HepG2 (cell line): Measurements from ENCODE around the gene P2RX1. TPM values are rescaled to one million over a fixed set of nuclear protein-coding genes. Genes with fewer than 3 reads are reported as not detected.

ENCODE experiments used
- ATAC-seq: fragments of 200-7000 bp; cut with Tn5 transposase; 3 replicates; pipeline ENCODE4 v1.9.1; 2020; ENCODE audit warnings: mild to moderate bottlenecking, moderate library complexity
- BruUV-seq: library from RNA; stranded (reverse); fragments of 400-500 nt; replicated peaks from 2 replicates; lab custom pipeline; 2021; lab: Mats Ljungman, UMichigan
- CTCF ChIA-PET: fragments of 300-600 bp; formaldehyde crosslinking; extraction: SDS; loops from one replicate; lab custom pipeline; 2021; ENCODE audit warnings: low total read pairs, inconsistent platforms, low intra/inter-chr PET ratio; lab: Yijun Ruan, JAX
- POLR2A ChIA-PET: fragments of 350-600 bp; sonication (Branson Sonifier 250); formaldehyde crosslinking; loops from one replicate; lab custom pipeline; 2020; ENCODE audit warnings: antibody characterized with exemption, inconsistent platforms; lab: Yijun Ruan, JAX
- DNase-seq: peaks from one replicate; pipeline ENCODE4 v3.0.0-alpha.2; 2015; ENCODE audit warnings: low spot score
- FAIRE-seq: peaks from 3 replicates; lab custom pipeline; 2011; peaks lifted over from hg19 to GRCh38; lab: Jason Lieb, UNC
- H2AFZ ChIP-seq: one replicate; pipeline ENCODE4 v1.6.1; 2011; ENCODE audit warnings: low read length, inconsistent platforms
- H3K27ac ChIP-seq: fragments of 300-600 bp; 3 replicates; pipeline ENCODE4 v1.8.0; 2011; ENCODE audit warnings: mixed run types, mild to moderate bottlenecking, mixed read lengths, low read length, inconsistent platforms; ENCODE audit not compliant: insufficient read depth; ENCODE audit errors: extremely low read length
- H3K27me3 ChIP-seq, 2 experiments: fragments of 200-600 bp in 1 of 2; 2 replicates in 1 of 2; 3 replicates in 1 of 2; pipeline versions ENCODE4 v1.6.0 to v1.8.0; 2011; ENCODE audit warnings: low read length in 2 of 2, mild to moderate bottlenecking in 2 of 2, moderate library complexity in 2 of 2, inconsistent platforms in 1 of 2; ENCODE audit not compliant: insufficient read depth in 2 of 2, control insufficient read depth in 1 of 2
- H3K36me3 ChIP-seq, 2 experiments: fragments of 200-600 bp in 1 of 2; replicated peaks in 1 of 2; 2 replicates in 1 of 2; 3 replicates in 1 of 2; pipeline versions ENCODE4 v1.5.1 to v1.8.0; 2011; ENCODE audit warnings: low read length in 2 of 2, inconsistent platforms in 1 of 2; ENCODE audit not compliant: insufficient read depth in 2 of 2, control insufficient read depth in 1 of 2
- H3K4me1 ChIP-seq: 2 replicates; pipeline ENCODE4 v1.5.1; 2012; ENCODE audit warnings: low read length, inconsistent platforms; ENCODE audit not compliant: insufficient read depth
- H3K4me2 ChIP-seq: 2 replicates; pipeline ENCODE4 v1.6.0; 2011; ENCODE audit warnings: low read depth, low read length, inconsistent platforms
- H3K4me3 ChIP-seq, 3 experiments: fragments of 200-600 bp in 1 of 3; sonication (generic), shearing (Covaris generic) in 1 of 3; replicated peaks in 1 of 3; 2 replicates each; pipeline ENCODE4 v1.5.1; 2011 to 2016; ENCODE audit warnings: low read length in 3 of 3, inconsistent platforms in 2 of 3, low read depth in 2 of 3, mild to moderate bottlenecking in 2 of 3, control low read depth in 1 of 3, mixed read lengths in 1 of 3; ENCODE audit not compliant: insufficient read depth in 1 of 3
- H3K79me2 ChIP-seq: one replicate; pipeline ENCODE4 v1.6.1; 2011; ENCODE audit warnings: low read length, inconsistent platforms; ENCODE audit not compliant: insufficient read depth
- H3K9ac ChIP-seq: 2 replicates; pipeline ENCODE4 v1.6.0; 2011; ENCODE audit warnings: mild to moderate bottlenecking, low read depth, low read length, inconsistent platforms; ENCODE audit not compliant: insufficient read depth
- H3K9me3 ChIP-seq: 2 replicates; pipeline ENCODE4 v1.5.1; 2012; ENCODE audit warnings: mild to moderate bottlenecking, low read length
- H4K20me1 ChIP-seq: 2 replicates; pipeline ENCODE4 v1.6.0; 2011; ENCODE audit warnings: inconsistent platforms, mild to moderate bottlenecking, low read length, moderate library complexity; ENCODE audit not compliant: insufficient read depth
- LRRFIP1 ChIP-seq: sonication (generic); formaldehyde crosslinking; conservative IDR thresholded peaks from 2 replicates; pipeline ENCODE4 v1.4.0; 2020; ENCODE audit warnings: missing genetic modification reagents
- MAFG ChIP-seq: sonication (generic); formaldehyde crosslinking; IDR thresholded peaks from 2 replicates; pipeline ENCODE4 v1.5.1; 2020; ENCODE audit warnings: mild to moderate bottlenecking, missing genetic modification reagents
- NFE2L1 ChIP-seq: sonication (generic); formaldehyde crosslinking; IDR thresholded peaks from 2 replicates; pipeline ENCODE4 v1.4.0; 2020; ENCODE audit warnings: missing genetic modification reagents, mild to moderate bottlenecking, borderline replicate concordance
- TBX2 ChIP-seq: sonication (generic); formaldehyde crosslinking; IDR thresholded peaks from 2 replicates; pipeline ENCODE4 v1.5.0; 2020; ENCODE audit warnings: missing genetic modification reagents, mild to moderate bottlenecking, borderline replicate concordance
- TFDP2 ChIP-seq: sonication (generic); formaldehyde crosslinking; IDR thresholded peaks from 2 replicates; pipeline ENCODE4 v1.4.0; 2020; ENCODE audit warnings: missing genetic modification reagents
- ZBTB8A ChIP-seq: sonication (generic); formaldehyde crosslinking; IDR thresholded peaks from 2 replicates; pipeline ENCODE4 v1.4.0; 2020; ENCODE audit warnings: mild to moderate bottlenecking, low read depth, missing genetic modification reagents, borderline replicate concordance
- ZNF747 ChIP-seq: sonication (generic); formaldehyde crosslinking; IDR thresholded peaks from 2 replicates; pipeline ENCODE4 v1.8.1; 2023; ENCODE audit warnings: missing genetic modification reagents, mild to moderate bottlenecking, borderline replicate concordance
- ZNF776 ChIP-seq: sonication (generic); formaldehyde crosslinking; IDR thresholded peaks from 2 replicates; pipeline ENCODE4 v1.4.0; 2020; ENCODE audit warnings: mild to moderate bottlenecking, missing genetic modification reagents
- WGBS: methylation state at CpG from one replicate; pipeline ENCODE4 v1.1.6; 2017; ENCODE audit warnings: low lambda C conversion rate; 5-methylcytosine and 5-hydroxymethylcytosine counted together
- in situ Hi-C: cut with HindIII; loops from 2 replicates; pipeline ENCODE4 v1.10.0; 2017; ENCODE audit warnings: low pct_unique_long_range_greater_than_20kb; ENCODE audit not compliant: extremely low pct_ligation_motif_present
- intact Hi-C: fragments of 100-400 bp; cut with micrococcal nuclease; formaldehyde crosslinking; loops from one replicate; pipeline ENCODE4 v1.10.0; 2022; ENCODE audit not compliant: unreplicated experiment
- polyA plus RNA-seq, 8 experiments: library from polyadenylated mRNA; depleted of rRNA in 3 of 8; stranded (reverse) in 7 of 8; unstranded in 1 of 8; fragments of >200 nt; fragmentation: Illumina TruSeq in 4 of 8; extraction: Trizol in 4 of 8; gene quantifications; 2 replicates each; pipeline versions ENCODE4 v1.2.1 to v1.2.3, GENCODE V29; 2011 to 2016; ENCODE audit warnings: low read depth in 4 of 8, missing spikeins in 1 of 8, mixed read lengths in 1 of 8; ENCODE audit not compliant: insufficient read depth in 1 of 8
- total RNA-seq, 5 experiments: library from RNA; depleted of rRNA; stranded (reverse); fragments of >200 nt; fragmentation: Illumina TruSeq; extraction: Trizol; gene quantifications; 2 replicates each; pipeline ENCODE4 v1.2.3, GENCODE V29; 2016; ENCODE audit warnings: low read depth in 1 of 5

P2RX1 gene
- total and polyA plus RNA-seq, 2 of the 13 experiments (the other 11 are each of a cell fraction or from before 2014, with no cell fraction given): 0.04 to 0.50 TPM

- DNase-seq: no peak
- WGBS: 28% methylated on average over 2 of the region's 2 CpGs
- intact Hi-C loops: no loop called here
- no peak overlapping the region for H3K4me3 ChIP-seq
- no peak overlapping the region for H3K9ac ChIP-seq
- POLR2A ChIA-PET: interaction anchor here (3.5 kb wide), 1 partner anchor 9 kb away, joined by 47 read pairs; no protein-coding TSS in a partner anchor
- no peaks in the 10 kb centered on the region for H3K36me3 ChIP-seq
- H2AFZ ChIP-seq: no peak overlapping the region
- TF ChIP-seq ZNF747 (CRISPR knock-in tag) (no peak), ZNF776 (no peak), MAFG (CRISPR knock-in tag) (no peak), LRRFIP1 (CRISPR knock-in tag) (no peak), TBX2 (CRISPR knock-in tag) (no peak), ZBTB8A (CRISPR knock-in tag) (no peak), NFE2L1 (CRISPR knock-in tag) (no peak), TFDP2 (CRISPR knock-in tag) (no peak)
- H3K27ac ChIP-seq: no peak overlapping the region
- BruUV-seq: no TSS peak
- CTCF ChIA-PET: no interaction called here
- peaks cover 0 to 19% of the 10 kb centered on the region in 2 experiments; a peak in 2 of 5 replicates for H3K27me3 ChIP-seq
- H4K20me1 ChIP-seq: no peaks in the 10 kb centered on the region
- H3K4me1 ChIP-seq: peaks cover 35% of the 10 kb centered on the region
- H3K9me3 ChIP-seq: no peaks in the 10 kb centered on the region
- H3K4me2 ChIP-seq: no peak overlapping the region
- FAIRE-seq: no peak
- no peaks in the 10 kb centered on the region for H3K79me2 ChIP-seq
- in situ Hi-C loops: no loop called here
- no peak for ATAC-seq
Observed at GRCh38 chr17:3894911-3895343, 21.3 kb downstream of the P2RX1 start.
